Lower leg skin (tissue), 4 donors: ENCODE data around the gene CAP1. TPM values are rescaled to one million over a fixed set of nuclear protein-coding genes. Genes with fewer than 3 reads are reported as not detected.

ENCODE experiments used
- DNase-seq, 2 donors: peaks; one replicate each; pipeline ENCODE4 v3.0.0-alpha.2; 2019; ENCODE audit warnings: low spot score in 2 of 2
- H3K4me3 ChIP-seq: fragments of 200-600 bp; sonication (generic); 2 replicates; pipeline ENCODE4 v1.5.1; 2017; ENCODE audit warnings: mild to moderate bottlenecking, low read depth; ENCODE audit not compliant: poor library complexity, severe bottlenecking
- POLR2A ChIP-seq, 2 donors: fragments of 450-650 bp; IDR thresholded peaks; one replicate each; pipeline ENCODE4 v1.6.1; 2016 to 2017; ENCODE audit warnings: antibody characterized with exemption in 2 of 2, mild to moderate bottlenecking in 1 of 2, moderate library complexity in 1 of 2
- WGBS, 2 donors: methylation state at CpG; one replicate each; pipeline ENCODE4 v1.1.5; 2018; 5-methylcytosine and 5-hydroxymethylcytosine counted together
- intact Hi-C: fragments of 100-400 bp; cut with DNase I; formaldehyde crosslinking; loops from one replicate; pipeline ENCODE4 v1.15.0; 2023; ENCODE audit warnings: low total_unique reads
- total RNA-seq, 4 donors: library from RNA; depleted of rRNA; stranded (reverse); fragments of >200 nt; gene quantifications; one replicate each; pipeline ENCODE4 v1.1.0, GENCODE V29; 2016
- TF ChIP-seq, protein P1 (sequence below), 3 donors: fragments of 450-650 bp; IDR thresholded peaks; one replicate each; pipeline ENCODE4 v1.5.1; 2016; ENCODE audit warnings: antibody characterized with exemption in 3 of 3, mild to moderate bottlenecking in 3 of 3, moderate library complexity in 2 of 3

The CAP1 gene
- total RNA-seq, 4 donors from 2014 or later = 136 to 173 (median 143) TPM

DNA sequence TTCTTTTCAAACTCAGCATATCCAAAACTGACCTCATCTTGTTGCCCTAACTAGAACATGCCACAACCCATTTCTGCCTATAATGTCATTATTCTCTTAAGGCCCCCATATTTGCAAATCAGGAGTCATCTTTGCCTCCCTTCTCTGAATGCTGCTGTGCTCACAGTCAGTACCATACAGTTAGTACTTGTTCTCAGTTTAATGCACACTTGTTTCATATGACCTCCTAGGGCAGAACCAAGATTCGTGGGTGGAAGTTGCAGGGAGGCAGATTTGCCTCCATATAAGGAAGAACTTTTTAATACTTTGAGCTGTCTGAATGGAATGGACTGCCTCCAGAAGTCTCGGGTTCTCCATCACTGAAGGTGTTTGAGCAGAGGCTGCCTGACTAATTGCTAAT lies 9.2 kb downstream of the CAP1 start:
- no peak for DNase-seq
- WGBS, 2 donors = 33 to 42% methylated on average over 2 of the region's 2 CpGs
- no peak for TF ChIP-seq POLR2A (IDR thresholded peaks at IDR 0.05)
- TF ChIP-seq, protein P1, sequence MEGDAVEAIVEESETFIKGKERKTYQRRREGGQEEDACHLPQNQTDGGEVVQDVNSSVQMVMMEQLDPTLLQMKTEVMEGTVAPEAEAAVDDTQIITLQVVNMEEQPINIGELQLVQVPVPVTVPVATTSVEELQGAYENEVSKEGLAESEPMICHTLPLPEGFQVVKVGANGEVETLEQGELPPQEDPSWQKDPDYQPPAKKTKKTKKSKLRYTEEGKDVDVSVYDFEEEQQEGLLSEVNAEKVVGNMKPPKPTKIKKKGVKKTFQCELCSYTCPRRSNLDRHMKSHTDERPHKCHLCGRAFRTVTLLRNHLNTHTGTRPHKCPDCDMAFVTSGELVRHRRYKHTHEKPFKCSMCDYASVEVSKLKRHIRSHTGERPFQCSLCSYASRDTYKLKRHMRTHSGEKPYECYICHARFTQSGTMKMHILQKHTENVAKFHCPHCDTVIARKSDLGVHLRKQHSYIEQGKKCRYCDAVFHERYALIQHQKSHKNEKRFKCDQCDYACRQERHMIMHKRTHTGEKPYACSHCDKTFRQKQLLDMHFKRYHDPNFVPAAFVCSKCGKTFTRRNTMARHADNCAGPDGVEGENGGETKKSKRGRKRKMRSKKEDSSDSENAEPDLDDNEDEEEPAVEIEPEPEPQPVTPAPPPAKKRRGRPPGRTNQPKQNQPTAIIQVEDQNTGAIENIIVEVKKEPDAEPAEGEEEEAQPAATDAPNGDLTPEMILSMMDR (IDR thresholded peaks at IDR 0.05) = no peak
- no peak overlapping the region for H3K4me3 ChIP-seq
- intact Hi-C loops = no loop called here

DNA sequence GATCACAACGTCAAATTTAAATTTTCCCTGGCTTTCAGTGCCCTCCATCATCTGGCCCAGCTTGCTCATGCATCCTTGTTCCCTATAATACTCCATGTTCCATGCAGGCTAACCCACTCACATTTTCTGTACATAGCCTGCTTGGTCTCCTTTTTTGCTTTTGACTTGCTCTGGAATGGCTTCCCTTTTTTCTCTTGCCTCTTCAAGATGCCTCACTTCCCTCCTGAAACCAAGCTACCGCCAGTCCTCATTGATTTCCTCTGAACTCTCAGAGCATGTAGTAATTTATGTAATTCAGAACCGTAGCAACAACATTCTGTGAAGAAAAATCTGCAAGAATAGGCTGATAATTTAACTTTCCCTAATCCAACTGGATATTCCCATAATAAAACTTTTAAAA lies 10.3 kb downstream of the CAP1 start:
- TF ChIP-seq, protein P1 (IDR thresholded peaks at IDR 0.05) = no peak
- TF ChIP-seq POLR2A (IDR thresholded peaks at IDR 0.05) = no peak
- H3K4me3 ChIP-seq = no peak overlapping the region
- no peak for DNase-seq
- WGBS, 2 donors = 71 to 88% methylated on average over 3 of the region's 3 CpGs
- intact Hi-C loops = no loop called here

DNA sequence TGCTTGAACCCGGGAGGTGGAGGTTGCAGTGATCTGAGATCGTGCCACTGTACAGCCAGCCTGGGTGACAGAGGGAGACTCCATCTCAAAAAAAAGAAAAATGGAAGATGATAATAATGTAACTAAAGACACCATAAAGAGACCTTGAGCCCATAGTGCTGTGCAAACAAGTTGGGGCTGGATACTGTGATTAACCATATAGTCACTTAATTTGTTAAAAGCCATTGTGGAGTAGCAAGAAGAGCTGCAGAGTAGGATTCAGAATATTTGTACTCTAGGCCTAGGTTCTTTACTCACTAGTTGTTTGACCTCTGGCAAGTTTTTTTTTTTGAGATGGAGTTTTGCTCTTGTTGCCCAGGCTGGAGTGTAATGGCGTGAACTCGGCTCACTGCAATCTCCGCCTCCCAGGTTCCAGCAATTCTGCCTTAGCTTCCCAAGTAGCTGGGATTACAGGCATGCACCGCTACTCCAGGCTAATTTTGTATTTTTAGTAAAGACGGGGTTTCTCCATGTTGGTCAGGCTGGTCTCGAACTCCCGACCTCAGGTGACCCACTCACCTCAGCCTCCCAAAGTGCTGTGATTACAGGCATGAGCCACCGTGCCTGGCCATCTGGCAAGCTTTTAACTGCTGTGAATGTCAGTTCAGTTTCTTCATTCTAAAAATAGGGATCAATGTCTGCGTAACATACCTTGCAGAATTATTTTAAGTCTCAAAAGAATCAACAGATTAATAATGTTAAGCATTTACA lies 12.8 kb downstream of the CAP1 start:
- no peak for TF ChIP-seq POLR2A (IDR thresholded peaks at IDR 0.05)
- TF ChIP-seq, protein P1 (IDR thresholded peaks at IDR 0.05) = no peak
- intact Hi-C loops = no loop called here
- H3K4me3 ChIP-seq = no peak overlapping the region
- no peak for DNase-seq
- WGBS, 2 donors = 87 to 88% methylated on average over 11 of the region's 11 CpGs

DNA sequence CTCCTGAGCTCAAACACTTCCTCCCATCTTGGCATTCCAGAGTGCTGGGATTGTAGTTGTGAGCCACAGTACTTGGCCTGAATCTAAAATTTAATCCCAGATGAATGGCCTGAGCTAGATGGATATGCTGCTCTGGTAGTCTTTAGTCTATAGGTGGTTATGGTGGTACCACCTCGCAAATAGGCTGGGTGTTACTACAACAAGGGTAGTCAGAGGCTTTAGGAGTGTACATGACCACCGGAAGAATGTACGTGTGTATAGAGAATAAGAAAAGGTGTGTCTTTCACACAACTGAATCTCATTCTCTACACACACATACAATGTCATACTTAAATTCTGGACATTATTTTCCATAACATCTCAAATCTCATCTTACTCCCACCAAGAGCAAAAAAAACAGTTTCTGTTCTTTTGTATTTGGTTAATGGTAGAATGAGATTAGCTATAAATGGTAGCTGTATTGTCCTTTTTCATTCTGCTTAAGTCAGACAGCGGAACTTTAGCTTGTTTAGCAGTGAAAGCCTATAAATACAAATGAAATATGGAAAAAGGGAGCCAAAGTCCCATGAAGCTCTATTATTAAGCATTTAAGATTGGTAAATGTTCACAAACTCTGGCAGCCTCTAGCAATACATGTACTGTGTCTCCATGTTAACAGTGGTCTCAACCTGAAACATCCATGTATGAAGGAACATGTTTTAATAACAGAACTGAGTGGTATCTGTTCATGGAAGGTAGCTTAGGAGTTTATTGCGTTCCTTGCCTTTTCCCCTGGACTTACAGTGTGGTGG lies 16.2 kb downstream of the CAP1 start:
- 94 to 99% methylated on average over 5 of the region's 5 CpGs for WGBS, 2 donors
- intact Hi-C loops = no loop called here
- TF ChIP-seq, protein P1 (IDR thresholded peaks at IDR 0.05) = no peak
- no peak for TF ChIP-seq POLR2A (IDR thresholded peaks at IDR 0.05)

DNA sequence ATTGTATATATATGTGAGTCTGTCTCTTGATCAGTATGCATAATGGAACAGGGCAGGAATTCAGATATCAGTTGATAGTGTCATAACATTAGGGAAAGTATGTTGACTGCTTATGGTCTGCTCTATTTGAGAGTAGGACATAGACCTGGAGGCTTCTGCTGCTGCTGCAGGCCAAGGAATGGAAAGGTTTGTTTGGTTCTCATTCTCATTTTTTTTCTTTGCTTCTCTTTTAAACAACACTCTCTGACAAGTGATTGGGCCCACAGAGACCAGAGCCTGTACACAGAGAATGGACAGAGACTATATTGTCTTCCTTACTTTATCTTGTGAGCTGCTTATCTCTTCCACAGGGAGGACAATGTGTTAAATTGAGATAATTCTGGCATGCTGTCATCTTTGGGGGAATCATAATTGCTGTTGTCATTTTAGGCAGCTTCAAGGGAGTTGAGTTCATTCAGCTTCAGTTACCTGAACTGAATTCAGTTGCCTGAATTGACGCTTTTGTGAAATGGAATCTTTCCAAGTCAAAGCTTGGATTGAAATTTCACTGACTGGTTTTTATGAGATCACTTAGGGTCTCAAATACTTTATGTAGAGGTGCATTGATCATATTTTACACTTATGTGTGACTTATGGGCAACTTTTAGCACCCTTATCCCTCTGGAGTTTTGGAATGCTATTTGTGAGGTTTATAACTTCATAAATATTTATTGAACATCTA lies 16.9 kb downstream of the CAP1 start:
- intact Hi-C loops = no loop called here
- 91 to 93% methylated on average over 1 of the region's 1 CpG for WGBS, 2 donors
- no peak overlapping the region for H3K4me3 ChIP-seq
- no peak for DNase-seq
- TF ChIP-seq, protein P1 (IDR thresholded peaks at IDR 0.05) = no peak

More for the DNA sequence above, 16.2 kb downstream of the CAP1 start:
- DNase-seq = no peak
- no peak overlapping the region for H3K4me3 ChIP-seq
